HG03378 (cell line): ENCODE data around the gene PCDHGA1.

Source experiments
- ATAC-seq: cut with Tn5 transposase; IDR thresholded peaks from one replicate; pipeline ENCODE4 v1.9.1; 2021; ENCODE audit warnings: mild to moderate bottlenecking, moderate library complexity; ENCODE audit not compliant: unreplicated experiment

The PCDHGA1 gene

GRCh38 chr5:141524604-141525597 lies 194.6 kb downstream of the PCDHGA1 start:
- ATAC-seq, result peak; percentile 80

DNA sequence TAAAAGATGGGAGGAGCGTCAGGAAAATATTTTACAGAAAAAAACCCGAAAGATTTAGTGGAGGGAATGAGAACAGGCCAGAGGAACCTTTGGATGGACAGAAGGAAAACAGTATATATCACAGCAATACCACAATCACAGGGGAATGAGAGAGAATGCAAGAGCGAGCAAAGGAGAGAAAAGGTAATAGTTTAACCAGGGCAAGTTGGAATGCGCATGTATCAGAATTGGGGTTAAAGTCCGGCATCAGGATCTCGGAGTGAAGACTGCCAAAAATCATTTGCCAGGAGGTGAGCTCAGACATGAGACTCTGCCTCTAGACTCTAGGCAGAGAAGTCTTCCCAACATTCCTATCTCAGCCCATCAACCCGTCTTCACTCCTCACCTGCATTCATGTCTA lies 195.3 kb downstream of the PCDHGA1 start:
- ATAC-seq, result no peak

DNA sequence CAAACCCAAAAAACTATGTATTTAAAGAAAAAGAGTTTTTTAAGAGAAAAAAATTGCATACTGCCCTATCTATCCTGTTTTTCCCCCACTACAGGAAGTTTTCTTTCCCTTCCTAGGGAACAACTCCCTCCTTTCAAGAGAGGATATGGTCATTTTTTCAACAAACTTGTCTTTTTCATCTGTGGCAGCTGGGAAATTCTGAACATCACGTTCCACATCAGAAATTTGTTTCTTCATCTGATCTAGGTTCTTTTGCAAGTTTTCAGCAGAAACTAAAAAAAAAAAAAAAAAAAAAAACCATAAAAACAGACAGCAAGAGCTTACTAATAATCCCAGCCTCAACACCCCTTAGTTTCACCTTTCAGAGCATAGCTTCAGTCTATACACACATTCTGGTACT lies 197.1 kb downstream of the PCDHGA1 start:
- no peak for ATAC-seq

- ATAC-seq, result no peak
These were observed 198.1 kb downstream of the PCDHGA1 start for GRCh38 chr5:141528291-141528984.

DNA sequence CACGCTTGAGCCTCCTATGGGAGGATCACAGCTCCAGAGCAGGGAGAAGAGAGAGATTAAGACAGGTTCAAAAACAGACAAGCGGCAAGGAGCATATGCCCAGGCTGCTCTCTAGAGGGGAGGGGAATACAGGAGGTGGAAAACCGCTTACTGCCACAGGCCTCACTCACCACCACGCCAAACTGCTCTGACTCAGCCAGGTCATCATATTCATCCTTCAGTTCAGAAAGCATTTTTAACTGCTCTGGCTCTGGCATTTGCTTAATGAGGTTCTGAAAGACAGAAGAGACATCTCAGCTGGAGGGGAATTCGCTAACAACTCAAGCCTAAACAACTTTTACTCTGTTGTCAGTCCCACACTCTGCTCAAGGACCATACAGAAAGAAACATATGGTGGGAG lies 198.7 kb downstream of the PCDHGA1 start:
- ATAC-seq, result peak; percentile 31

DNA sequence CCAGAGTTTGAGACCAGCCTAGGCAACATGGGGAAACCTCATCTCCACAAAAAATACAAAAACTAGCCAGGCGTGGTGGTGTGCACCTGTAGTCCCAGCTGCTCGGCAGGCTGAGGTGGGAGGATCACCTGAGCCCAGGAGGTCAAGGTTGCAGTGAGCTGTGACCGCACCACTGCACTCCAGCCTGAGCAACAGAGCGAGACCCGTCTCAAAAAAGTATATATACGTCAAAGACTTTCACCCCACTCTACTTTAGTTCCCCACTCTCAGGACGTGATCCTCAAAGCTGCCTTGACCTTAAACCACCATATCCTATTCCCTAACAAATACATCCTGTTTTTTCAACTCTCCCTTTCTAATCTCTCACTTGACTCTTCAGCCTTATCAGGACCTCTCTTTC lies 199.6 kb downstream of the PCDHGA1 start:
- ATAC-seq, result peak; percentile 32

- ATAC-seq, result no peak
These were observed 202.4 kb downstream of the PCDHGA1 start for GRCh38 chr5:141532726-141533125.

DNA sequence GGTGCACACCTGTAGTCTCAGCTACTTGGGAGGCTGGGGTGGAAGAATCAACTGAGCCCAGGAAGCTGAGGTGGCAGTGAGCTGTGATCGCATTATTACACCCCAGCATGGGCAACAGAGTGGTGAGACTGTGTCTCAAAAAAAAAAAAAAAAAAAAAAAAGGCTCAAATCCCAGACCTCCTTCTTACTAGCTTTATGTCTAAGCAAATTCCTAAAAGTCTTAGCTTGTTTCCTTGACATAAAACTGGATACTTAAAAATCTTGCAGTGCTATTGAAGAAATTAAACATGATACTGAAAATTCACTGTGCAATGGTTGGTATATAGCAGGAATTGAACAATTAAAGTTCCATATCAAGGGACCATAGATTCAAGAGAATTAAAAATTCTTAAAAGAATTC lies 203.6 kb downstream of the PCDHGA1 start:
- no peak for ATAC-seq

DNA sequence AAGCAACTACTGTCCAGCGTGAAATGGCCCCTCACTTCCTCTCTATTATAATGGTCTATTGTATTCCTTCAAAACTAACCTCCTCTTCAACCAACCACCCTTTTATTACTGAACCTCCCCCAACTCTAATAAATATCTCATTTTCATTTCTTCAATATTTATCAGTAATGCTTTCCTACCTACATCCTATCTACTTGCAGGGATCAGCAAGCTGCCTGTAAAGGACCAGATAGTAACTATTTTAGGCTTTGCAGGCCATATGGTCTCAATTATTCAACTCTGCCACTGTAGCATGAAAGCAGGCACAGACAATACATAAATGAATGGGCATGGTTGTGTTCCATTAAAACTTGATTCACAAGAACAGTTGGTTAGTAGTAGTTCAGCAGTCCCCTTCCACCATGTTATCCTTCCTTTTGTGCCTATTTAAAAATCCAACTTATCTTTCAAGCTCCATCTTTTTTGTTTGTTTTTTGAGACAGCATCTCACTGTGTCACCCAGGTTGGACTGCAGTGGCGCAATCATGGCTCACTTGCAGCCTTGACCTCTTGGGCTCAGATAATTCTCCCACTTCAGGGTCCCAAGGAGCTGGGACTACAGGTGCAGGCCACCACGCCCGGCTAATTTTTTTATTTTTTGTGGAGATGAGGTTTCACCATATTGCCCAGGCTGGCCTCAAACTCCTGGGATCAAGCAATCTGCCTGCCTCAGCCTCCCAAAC lies 204.3 kb downstream of the PCDHGA1 start:
- ATAC-seq, result no peak

GRCh38 chr5:141543053-141543452 lies 212.7 kb downstream of the PCDHGA1 start:
- no peak for ATAC-seq

DNA sequence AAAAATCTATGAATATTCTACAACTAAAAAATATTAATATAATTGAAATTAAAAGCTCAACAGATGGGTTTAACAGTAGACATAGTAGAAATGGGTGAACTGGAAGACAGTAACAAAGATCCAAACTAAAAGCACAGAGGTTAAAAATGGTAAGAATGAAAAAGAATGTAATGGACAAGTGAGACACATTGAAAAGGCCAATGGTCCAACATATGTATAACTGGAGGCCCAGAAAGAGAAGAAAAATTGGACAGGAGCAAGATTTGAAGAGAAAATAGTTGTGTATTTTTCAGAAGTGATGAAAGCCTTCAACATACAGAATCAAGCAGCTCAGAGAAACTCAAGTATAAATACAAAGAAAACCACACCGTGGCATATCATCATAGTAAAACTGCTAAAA lies 217.2 kb downstream of the PCDHGA1 start:
- ATAC-seq, result no peak

DNA sequence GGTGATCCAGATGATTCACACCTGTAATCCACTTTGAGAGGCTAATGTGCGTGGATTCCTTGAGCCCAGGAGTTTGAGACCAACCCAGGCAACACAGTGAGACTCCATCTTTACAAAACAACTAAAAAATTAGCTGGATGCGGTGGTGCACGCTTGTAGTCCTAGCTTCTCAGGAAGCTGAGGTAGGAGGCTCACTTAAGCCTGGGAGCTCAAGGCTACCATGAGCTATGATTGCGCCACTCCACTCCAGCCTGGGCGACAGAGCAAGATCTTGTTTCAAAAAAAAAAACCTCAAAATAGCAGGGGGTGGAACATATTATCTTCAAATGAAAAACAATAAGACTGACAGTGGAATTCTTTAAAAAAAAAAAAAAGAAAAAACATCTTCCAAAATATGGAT lies 217.6 kb downstream of the PCDHGA1 start:
- no peak for ATAC-seq

- ATAC-seq, result peak; percentile 68
These were observed 227.4 kb downstream of the PCDHGA1 start for GRCh38 chr5:141557681-141558136.

- ATAC-seq, result no peak
These were observed 227.8 kb downstream of the PCDHGA1 start for GRCh38 chr5:141558150-141558549.

GRCh38 chr5:141559461-141559860 lies 229.1 kb downstream of the PCDHGA1 start:
- no peak for ATAC-seq

- no peak for ATAC-seq
These were observed 229.8 kb downstream of the PCDHGA1 start for GRCh38 chr5:141560151-141560550.

DNA sequence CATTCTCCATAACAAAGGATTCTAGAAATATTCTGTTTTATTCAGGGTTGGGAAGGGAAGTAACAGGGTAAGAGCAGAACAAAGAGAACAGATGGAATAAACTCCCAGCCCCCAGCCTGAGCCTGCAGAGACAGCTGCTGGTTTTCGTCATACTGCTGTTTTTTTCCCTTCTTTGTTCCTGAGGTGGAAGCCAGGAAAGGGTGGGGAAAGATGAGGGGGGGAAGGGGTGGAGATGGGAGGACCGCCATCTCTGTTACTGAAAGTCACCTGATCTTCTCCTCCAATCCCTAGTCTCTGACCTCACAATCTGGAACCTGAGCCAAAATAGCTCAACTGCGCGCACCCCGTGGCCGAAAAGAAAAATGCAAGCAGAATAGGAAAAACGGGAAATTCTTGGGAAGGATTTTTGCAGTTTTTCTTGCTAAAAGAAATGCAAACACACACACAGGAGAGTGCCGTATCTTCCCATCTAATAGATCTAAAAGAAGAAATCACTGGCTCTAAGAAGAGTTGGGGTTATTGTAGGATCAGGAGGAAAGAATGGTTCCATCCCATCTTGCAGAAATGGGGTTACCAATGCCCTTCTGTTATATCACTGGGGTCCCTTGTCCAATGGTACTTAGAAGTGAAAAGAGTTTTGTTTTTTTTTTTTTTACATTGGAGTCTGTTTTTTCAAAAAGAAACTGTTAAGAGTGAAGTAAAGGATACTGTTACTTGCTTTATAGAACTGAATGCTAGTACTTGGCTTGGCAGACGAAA lies 230.6 kb downstream of the PCDHGA1 start:
- ATAC-seq, result no peak
